SK-N-SH treated with all-trans-retinoic acid at 6 μM for 48 hours (cell line): ENCODE results near the gene SFR1.

Experiments used
- ATAC-seq: fragments of 200-7000 bp; cut with Tn5 transposase; 3 replicates; pipeline ENCODE4 v1.9.1; 2020; ENCODE audit warnings: mild to moderate bottlenecking, moderate library complexity
- ARNTL ChIP-seq: fragments of 450-650 bp; formaldehyde crosslinking; IDR thresholded peaks from 2 replicates; pipeline ENCODE4 v1.5.0; 2020; ENCODE audit warnings: low read depth, mild to moderate bottlenecking, moderate library complexity, borderline replicate concordance
- BACH2 ChIP-seq: fragments of 250-450 bp; sonication (Bioruptor Pico); IDR thresholded peaks from 2 replicates; pipeline ENCODE4 v1.9.0; 2021; ENCODE audit warnings: mild to moderate bottlenecking, borderline replicate concordance
- CSDC2 ChIP-seq: fragments of 250-450 bp; sonication (Bioruptor Pico); IDR thresholded peaks from 2 replicates; pipeline ENCODE4 v1.5.0; 2020; ENCODE audit warnings: mild to moderate bottlenecking, moderate library complexity
- CSRNP3 ChIP-seq: fragments of 250-450 bp; sonication (Bioruptor Pico); IDR thresholded peaks from 2 replicates; pipeline ENCODE4 v1.5.1; 2021; ENCODE audit warnings: mild to moderate bottlenecking, moderate library complexity
- ESRRG ChIP-seq: fragments of 250-450 bp; sonication (Bioruptor Pico); IDR thresholded peaks from 2 replicates; pipeline ENCODE4 v1.6.1; 2021; ENCODE audit warnings: mild to moderate bottlenecking
- GLIS3 ChIP-seq: fragments of 250-450 bp; sonication (Bioruptor Pico); IDR thresholded peaks from 2 replicates; pipeline ENCODE4 v1.5.0; 2020; ENCODE audit warnings: mild to moderate bottlenecking, moderate library complexity
- ISL1 ChIP-seq: fragments of 250-450 bp; sonication (Bioruptor Pico); IDR thresholded peaks from 2 replicates; pipeline ENCODE4 v2.1.2; 2022; ENCODE audit warnings: mild to moderate bottlenecking, moderate library complexity
- OSR1 ChIP-seq: fragments of 250-450 bp; sonication (Bioruptor Pico); IDR thresholded peaks from 2 replicates; pipeline ENCODE4 v1.8.0; 2022; ENCODE audit warnings: moderate library complexity, mild to moderate bottlenecking, inconsistent platforms
- PPARA ChIP-seq: fragments of 250-450 bp; sonication (Bioruptor Pico); IDR thresholded peaks from 2 replicates; pipeline ENCODE4 v1.5.0; 2020; ENCODE audit warnings: mild to moderate bottlenecking, borderline replicate concordance
- RARB ChIP-seq: fragments of 250-450 bp; sonication (Bioruptor Pico); IDR thresholded peaks from 2 replicates; pipeline ENCODE4 v1.8.0; 2021; ENCODE audit warnings: mild to moderate bottlenecking, moderate library complexity
- SNAI2 ChIP-seq: fragments of 250-450 bp; sonication (Bioruptor Pico); IDR thresholded peaks from 2 replicates; pipeline ENCODE4 v1.5.0; 2020; ENCODE audit warnings: mild to moderate bottlenecking, moderate library complexity
- TCF4 ChIP-seq: fragments of 250-450 bp; sonication (Bioruptor Pico); IDR thresholded peaks from 2 replicates; pipeline ENCODE4 v1.8.0; 2021; ENCODE audit warnings: mild to moderate bottlenecking, moderate library complexity, borderline replicate concordance
- TOX ChIP-seq: fragments of 250-450 bp; sonication (Bioruptor Pico); IDR thresholded peaks from 2 replicates; pipeline ENCODE4 v1.8.0; 2021; ENCODE audit warnings: mild to moderate bottlenecking, moderate library complexity, borderline replicate concordance
- ZC3H10 ChIP-seq: fragments of 250-450 bp; sonication (Bioruptor Pico); IDR thresholded peaks from 2 replicates; pipeline ENCODE4 v1.5.1; 2021; ENCODE audit warnings: mild to moderate bottlenecking, moderate library complexity
- ZFP30 ChIP-seq: fragments of 450-650 bp; formaldehyde crosslinking; IDR thresholded peaks from 2 replicates; pipeline ENCODE4 v1.5.0; 2022; ENCODE audit warnings: mild to moderate bottlenecking, moderate library complexity
- ZNF565 ChIP-seq: fragments of 450-650 bp; formaldehyde crosslinking; conservative IDR thresholded peaks from 2 replicates; pipeline ENCODE4 v1.5.0; 2020; ENCODE audit warnings: low read depth, mild to moderate bottlenecking, moderate library complexity
- ZNF70 ChIP-seq: fragments of 450-650 bp; formaldehyde crosslinking; IDR thresholded peaks from 2 replicates; pipeline ENCODE4 v1.5.0; 2020; ENCODE audit warnings: mild to moderate bottlenecking, moderate library complexity
- ZNF8 ChIP-seq: fragments of 450-650 bp; formaldehyde crosslinking; IDR thresholded peaks from 2 replicates; pipeline ENCODE4 v1.5.0; 2020; ENCODE audit warnings: mild to moderate bottlenecking, moderate library complexity
- TF ChIP-seq, protein P1 (sequence below): fragments of 250-450 bp; sonication (Bioruptor Pico); IDR thresholded peaks from 2 replicates; pipeline ENCODE4 v1.5.1; 2020; ENCODE audit warnings: low read depth, mild to moderate bottlenecking, moderate library complexity
- TF ChIP-seq, protein P2 (sequence below): fragments of 250-450 bp; sonication (Bioruptor Pico); IDR thresholded peaks from 2 replicates; pipeline ENCODE4 v1.8.0; 2021; ENCODE audit warnings: low read depth, mild to moderate bottlenecking, moderate library complexity, borderline replicate concordance
- TF ChIP-seq, protein P3 (sequence below): fragments of 250-450 bp; sonication (Bioruptor Pico); IDR thresholded peaks from 2 replicates; pipeline ENCODE4 v1.5.0; 2020; ENCODE audit warnings: mild to moderate bottlenecking, moderate library complexity

SFR1 gene

GRCh38 chr10:104092749-104093148 is 29.2 kb upstream of the SFR1 start:
- ATAC-seq: no peak
- TF ChIP-seq PPARA (CRISPR knock-in tag) (no peak), CSRNP3 (no peak), RARB (CRISPR knock-in tag) (no peak), OSR1 (CRISPR knock-in tag) (no peak), ISL1 (CRISPR knock-in tag) (no peak), ZC3H10 (CRISPR knock-in tag) (no peak), ZFP30 (CRISPR knock-in tag) (no peak), ZNF70 (CRISPR knock-in tag) (no peak), ESRRG (no peak), BACH2 (CRISPR knock-in tag) (no peak), ZNF565 (no peak), GLIS3 (CRISPR knock-in tag) (no peak)
- TF ChIP-seq, protein P1, sequence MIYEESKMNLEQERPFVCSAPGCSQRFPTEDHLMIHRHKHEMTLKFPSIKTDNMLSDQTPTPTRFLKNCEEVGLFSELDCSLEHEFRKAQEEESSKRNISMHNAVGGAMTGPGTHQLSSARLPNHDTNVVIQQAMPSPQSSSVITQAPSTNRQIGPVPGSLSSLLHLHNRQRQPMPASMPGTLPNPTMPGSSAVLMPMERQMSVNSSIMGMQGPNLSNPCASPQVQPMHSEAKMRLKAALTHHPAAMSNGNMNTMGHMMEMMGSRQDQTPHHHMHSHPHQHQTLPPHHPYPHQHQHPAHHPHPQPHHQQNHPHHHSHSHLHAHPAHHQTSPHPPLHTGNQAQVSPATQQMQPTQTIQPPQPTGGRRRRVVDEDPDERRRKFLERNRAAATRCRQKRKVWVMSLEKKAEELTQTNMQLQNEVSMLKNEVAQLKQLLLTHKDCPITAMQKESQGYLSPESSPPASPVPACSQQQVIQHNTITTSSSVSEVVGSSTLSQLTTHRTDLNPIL (CRISPR knock-in tag): no peak
- TF ChIP-seq, protein P2, sequence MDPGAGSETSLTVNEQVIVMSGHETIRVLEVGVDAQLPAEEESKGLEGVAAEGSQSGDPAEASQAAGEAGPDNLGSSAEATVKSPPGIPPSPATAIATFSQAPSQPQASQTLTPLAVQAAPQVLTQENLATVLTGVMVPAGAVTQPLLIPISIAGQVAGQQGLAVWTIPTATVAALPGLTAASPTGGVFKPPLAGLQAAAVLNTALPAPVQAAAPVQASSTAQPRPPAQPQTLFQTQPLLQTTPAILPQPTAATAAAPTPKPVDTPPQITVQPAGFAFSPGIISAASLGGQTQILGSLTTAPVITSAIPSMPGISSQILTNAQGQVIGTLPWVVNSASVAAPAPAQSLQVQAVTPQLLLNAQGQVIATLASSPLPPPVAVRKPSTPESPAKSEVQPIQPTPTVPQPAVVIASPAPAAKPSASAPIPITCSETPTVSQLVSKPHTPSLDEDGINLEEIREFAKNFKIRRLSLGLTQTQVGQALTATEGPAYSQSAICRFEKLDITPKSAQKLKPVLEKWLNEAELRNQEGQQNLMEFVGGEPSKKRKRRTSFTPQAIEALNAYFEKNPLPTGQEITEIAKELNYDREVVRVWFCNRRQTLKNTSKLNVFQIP (CRISPR knock-in tag): no peak
- TF ChIP-seq, all 23 proteins: peak for 0

DNA sequence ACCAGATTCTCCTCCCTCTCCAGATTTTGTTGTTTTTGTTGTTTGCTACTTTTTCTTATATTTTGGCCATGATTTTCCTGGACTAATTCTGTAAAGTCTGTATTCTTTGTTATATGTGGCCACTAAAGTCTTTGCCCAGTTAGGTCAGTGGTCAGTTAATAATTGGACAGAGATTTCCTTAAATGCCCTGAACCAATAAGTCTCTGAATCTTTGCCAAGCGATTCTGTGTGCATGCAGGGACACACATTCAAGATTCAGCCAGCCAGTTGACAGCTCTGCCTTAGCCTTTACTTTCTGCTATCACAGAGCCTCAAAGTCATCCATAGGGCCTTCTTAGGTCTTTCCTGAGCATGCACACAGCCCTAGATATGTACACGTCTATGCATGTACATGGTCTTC is 25.3 kb upstream of the SFR1 start:
- no peak for ATAC-seq
- no peak for TF ChIP-seq GLIS3 (CRISPR knock-in tag)
- no peak for TF ChIP-seq ARNTL (CRISPR knock-in tag)
- no peak for TF ChIP-seq CSDC2 (CRISPR knock-in tag)
- TF ChIP-seq, protein P1 (CRISPR knock-in tag): no peak
- TF ChIP-seq OSR1 (CRISPR knock-in tag): no peak
- TF ChIP-seq, all 23 proteins: peak for 0

GRCh38 chr10:104098358-104098925 is 23.5 kb upstream of the SFR1 start:
- TF ChIP-seq, protein P3, sequence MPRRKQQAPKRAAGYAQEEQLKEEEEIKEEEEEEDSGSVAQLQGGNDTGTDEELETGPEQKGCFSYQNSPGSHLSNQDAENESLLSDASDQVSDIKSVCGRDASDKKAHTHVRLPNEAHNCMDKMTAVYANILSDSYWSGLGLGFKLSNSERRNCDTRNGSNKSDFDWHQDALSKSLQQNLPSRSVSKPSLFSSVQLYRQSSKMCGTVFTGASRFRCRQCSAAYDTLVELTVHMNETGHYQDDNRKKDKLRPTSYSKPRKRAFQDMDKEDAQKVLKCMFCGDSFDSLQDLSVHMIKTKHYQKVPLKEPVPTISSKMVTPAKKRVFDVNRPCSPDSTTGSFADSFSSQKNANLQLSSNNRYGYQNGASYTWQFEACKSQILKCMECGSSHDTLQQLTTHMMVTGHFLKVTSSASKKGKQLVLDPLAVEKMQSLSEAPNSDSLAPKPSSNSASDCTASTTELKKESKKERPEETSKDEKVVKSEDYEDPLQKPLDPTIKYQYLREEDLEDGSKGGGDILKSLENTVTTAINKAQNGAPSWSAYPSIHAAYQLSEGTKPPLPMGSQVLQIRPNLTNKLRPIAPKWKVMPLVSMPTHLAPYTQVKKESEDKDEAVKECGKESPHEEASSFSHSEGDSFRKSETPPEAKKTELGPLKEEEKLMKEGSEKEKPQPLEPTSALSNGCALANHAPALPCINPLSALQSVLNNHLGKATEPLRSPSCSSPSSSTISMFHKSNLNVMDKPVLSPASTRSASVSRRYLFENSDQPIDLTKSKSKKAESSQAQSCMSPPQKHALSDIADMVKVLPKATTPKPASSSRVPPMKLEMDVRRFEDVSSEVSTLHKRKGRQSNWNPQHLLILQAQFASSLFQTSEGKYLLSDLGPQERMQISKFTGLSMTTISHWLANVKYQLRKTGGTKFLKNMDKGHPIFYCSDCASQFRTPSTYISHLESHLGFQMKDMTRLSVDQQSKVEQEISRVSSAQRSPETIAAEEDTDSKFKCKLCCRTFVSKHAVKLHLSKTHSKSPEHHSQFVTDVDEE (CRISPR knock-in tag): no peak
- TF ChIP-seq ARNTL (CRISPR knock-in tag): no peak
- no peak for TF ChIP-seq TCF4 (CRISPR knock-in tag)
- TF ChIP-seq RARB (CRISPR knock-in tag): no peak
- TF ChIP-seq ZC3H10 (CRISPR knock-in tag): no peak
- no peak for TF ChIP-seq CSRNP3
- TF ChIP-seq GLIS3 (CRISPR knock-in tag): no peak
- no peak for TF ChIP-seq BACH2 (CRISPR knock-in tag)
- TF ChIP-seq SNAI2 (CRISPR knock-in tag): no peak
- no peak for TF ChIP-seq ZFP30 (CRISPR knock-in tag)
- no peak for TF ChIP-seq ZNF8
- TF ChIP-seq TOX (CRISPR knock-in tag): no peak
- TF ChIP-seq, protein P2 (CRISPR knock-in tag): no peak
- TF ChIP-seq CSDC2 (CRISPR knock-in tag): no peak
- ATAC-seq: no peak
